ENCODE measurements around the gene MVK. TPM values are rescaled to one million over a fixed set of nuclear protein-coding genes. Genes with fewer than 3 reads are reported as not detected.

Gene MVK
- total RNA-seq, 1 experiment from 2014 or later = 19.2 TPM

DNA sequence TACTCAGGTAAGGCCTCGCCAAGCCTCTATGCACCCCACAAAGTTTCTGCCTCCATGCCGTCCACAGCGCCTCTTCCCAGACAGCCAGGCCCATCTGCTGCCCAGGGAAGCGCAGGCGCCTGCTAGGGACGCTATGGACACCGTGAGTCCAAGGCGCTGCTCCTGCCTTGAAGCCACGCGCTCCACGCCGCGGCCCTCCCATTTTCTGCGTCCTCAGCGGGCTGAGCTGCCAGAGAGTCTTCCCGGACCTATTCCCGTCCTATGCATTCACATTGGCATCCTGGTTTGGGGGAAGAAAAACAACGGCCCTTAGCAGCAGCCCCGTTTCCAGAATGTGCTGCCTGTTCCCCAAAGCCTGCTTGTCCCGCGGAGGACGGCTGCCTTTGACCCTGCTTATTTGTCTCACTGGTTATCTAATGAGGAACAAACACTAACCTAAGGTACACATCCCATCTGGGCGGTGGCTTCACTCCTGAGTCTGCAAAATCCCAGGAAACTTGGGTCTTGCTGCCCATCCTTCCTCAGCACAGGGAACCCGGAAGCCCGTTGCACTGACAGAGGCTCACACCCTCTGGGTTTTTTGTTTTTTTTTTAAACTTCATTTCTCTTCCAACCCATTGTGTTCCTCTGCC, 38.2 kb upstream of the MVK start:
- Histone ChIP-seq H3K27ac (ENCODE audit: insufficient read length, low read depth, low read length) (no peak overlapping the region), H4K8ac (replicated peaks; ENCODE audit: insufficient read length, low read depth, low read length) (no peak overlapping the region), H3K4me2 (ENCODE audit: insufficient read depth, insufficient read length, low read length) (no peak overlapping the region), H2AK5ac (ENCODE audit: insufficient read length, low read length) (no peak overlapping the region), H2BK15ac (ENCODE audit: low read depth, low read length) (no peak overlapping the region), H2BK12ac (ENCODE audit: insufficient read length, low read depth, low read length) (no peak overlapping the region), H3K14ac (ENCODE audit: insufficient read depth, low read length) (no peak overlapping the region), H3K4ac (ENCODE audit: low read depth, low read length) (no peak overlapping the region), H3K18ac (ENCODE audit: insufficient read length, low read depth, low read length) (no peak overlapping the region), H2BK5ac (ENCODE audit: insufficient read length, low read length) (no peak overlapping the region), H3K9ac (ENCODE audit: extremely low read depth, insufficient read length, low read length) (no peak overlapping the region), H4K5ac (ENCODE audit: insufficient read length, low read depth, low read length) (no peak overlapping the region), H3K4me1 (ENCODE audit: insufficient read depth, low read length) (no peaks in the 10 kb centered on the region), H2BK20ac (ENCODE audit: low read depth, low read length, poor library complexity, severe bottlenecking) (no peak overlapping the region), H3K79me2 (ENCODE audit: insufficient read depth, low read length) (no peaks in the 10 kb centered on the region), H4K20me1 (ENCODE audit: control insufficient read depth, insufficient read depth, insufficient read length) (no peaks in the 10 kb centered on the region), H3K27me3 (ENCODE audit: insufficient read depth, low read length) (no peaks in the 10 kb centered on the region), H2AFZ (ENCODE audit: low read length) (no peak overlapping the region), H4K91ac (ENCODE audit: insufficient read length, low read depth, low read length) (no peak overlapping the region), H2BK120ac (ENCODE audit: low read depth, low read length, poor library complexity, severe bottlenecking) (no peak overlapping the region), H3K79me1 (ENCODE audit: insufficient read depth, low read depth, low read length, poor library complexity, severe bottlenecking) (no peaks in the 10 kb centered on the region), H3T11ph (ENCODE audit: low read length) (no peak overlapping the region), H3K23ac (ENCODE audit: insufficient read length, low read depth, low read length) (no peak overlapping the region), H3K9me3 (ENCODE audit: control insufficient read depth, low read depth, low read length) (no peaks in the 10 kb centered on the region), H3K56ac (ENCODE audit: insufficient read length, low read depth, low read length) (no peak overlapping the region), H3K23me2 (ENCODE audit: insufficient read length, low read depth, low read length, poor library complexity, severe bottlenecking) (no peaks in the 10 kb centered on the region)
- no peak for DNase-seq
- Mint-ChIP-seq H3K27me3 (ENCODE audit: low read depth) (no peaks in the 10 kb centered on the region), H3K9me3 (no peaks in the 10 kb centered on the region), H3K4me3 (no peak overlapping the region; a peak in 1 of 5 replicates), H3K36me3 (ENCODE audit: insufficient read depth in 1 of 3, low read depth in 3 of 3) (peaks cover under 1 to 7% (median 6%) of the 10 kb centered on the region in 3 experiments; a peak in 4 of 7 replicates), H3K27ac (peak overlapping the region in 2 of 3 experiments; percentile 13 to 81; a peak in 2 of 7 replicates), H3K4me1 (peaks cover 5 to 6% of the 10 kb centered on the region in 2 experiments)
- WGBS (ENCODE audit: extremely low coverage, insufficient read length, low lambda C conversion rate) = no CpG with 5 or more reads among the region's 25 CpGs
- TF ChIP-seq, protein P1, sequence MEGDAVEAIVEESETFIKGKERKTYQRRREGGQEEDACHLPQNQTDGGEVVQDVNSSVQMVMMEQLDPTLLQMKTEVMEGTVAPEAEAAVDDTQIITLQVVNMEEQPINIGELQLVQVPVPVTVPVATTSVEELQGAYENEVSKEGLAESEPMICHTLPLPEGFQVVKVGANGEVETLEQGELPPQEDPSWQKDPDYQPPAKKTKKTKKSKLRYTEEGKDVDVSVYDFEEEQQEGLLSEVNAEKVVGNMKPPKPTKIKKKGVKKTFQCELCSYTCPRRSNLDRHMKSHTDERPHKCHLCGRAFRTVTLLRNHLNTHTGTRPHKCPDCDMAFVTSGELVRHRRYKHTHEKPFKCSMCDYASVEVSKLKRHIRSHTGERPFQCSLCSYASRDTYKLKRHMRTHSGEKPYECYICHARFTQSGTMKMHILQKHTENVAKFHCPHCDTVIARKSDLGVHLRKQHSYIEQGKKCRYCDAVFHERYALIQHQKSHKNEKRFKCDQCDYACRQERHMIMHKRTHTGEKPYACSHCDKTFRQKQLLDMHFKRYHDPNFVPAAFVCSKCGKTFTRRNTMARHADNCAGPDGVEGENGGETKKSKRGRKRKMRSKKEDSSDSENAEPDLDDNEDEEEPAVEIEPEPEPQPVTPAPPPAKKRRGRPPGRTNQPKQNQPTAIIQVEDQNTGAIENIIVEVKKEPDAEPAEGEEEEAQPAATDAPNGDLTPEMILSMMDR (conservative IDR thresholded peaks at IDR 0.05) = no peak

All from H9 (cell line).